Right lobe of liver (tissue), 6 donors: ENCODE data around the gene PPP6R3. TPM values are rescaled to one million over a fixed set of nuclear protein-coding genes. Genes with fewer than 3 reads are reported as not detected.
A peak's percentile ranks its signal among the peaks of the same experiment; 100 is the strongest.

Experiments
- ATAC-seq, 4 donors: fragments of 200-7000 bp; cut with Tn5 transposase; one replicate each; pipeline ENCODE4 v1.9.1; 2020; ENCODE audit warnings: mild to moderate bottlenecking in 4 of 4, moderate library complexity in 4 of 4
- DNase-seq, 3 donors: peaks; one replicate each; pipeline ENCODE4 v3.0.0-alpha.2; 2020
- H3K27ac ChIP-seq, 3 donors: fragments of 200-600 bp; one replicate each; pipeline ENCODE4 v1.8.0; 2022
- H3K27me3 ChIP-seq, 2 donors: fragments of 200-600 bp; one replicate each; pipeline ENCODE4 v1.8.0; 2022
- H3K36me3 ChIP-seq, 4 donors: fragments of 200-600 bp; sonication (generic) in 1 of 4; one replicate each; pipeline versions ENCODE4 v1.5.1 to v1.8.0; 2017 to 2022; ENCODE audit warnings: control low read depth in 1 of 4
- H3K4me1 ChIP-seq, 4 donors: fragments of 200-600 bp; sonication (generic) in 1 of 4; one replicate each; pipeline versions ENCODE4 v1.5.1 to v1.8.0; 2017 to 2022; ENCODE audit warnings: control low read depth in 1 of 4
- H3K4me3 ChIP-seq, 3 donors: fragments of 200-600 bp; one replicate each; pipeline ENCODE4 v1.8.0; 2022
- H3K9me3 ChIP-seq, 4 donors: fragments of 200-600 bp; sonication (generic) in 1 of 4; one replicate each; pipeline versions ENCODE4 v1.5.1 to v1.8.0; 2017 to 2022; ENCODE audit warnings: control low read depth in 1 of 4
- POLR2A ChIP-seq: fragments of 450-650 bp; IDR thresholded peaks from one replicate; pipeline ENCODE4 v1.6.1; 2017; ENCODE audit warnings: antibody characterized with exemption, mild to moderate bottlenecking
- WGBS: methylation state at CpG from one replicate; pipeline ENCODE4 v1.1.6; 2018; ENCODE audit warnings: low coverage, low lambda C conversion rate; ENCODE audit not compliant: insufficient coverage; ENCODE audit errors: missing lambda C conversion rate; 5-methylcytosine and 5-hydroxymethylcytosine counted together
- intact Hi-C, 2 donors: fragments of 100-400 bp; cut with DNase I; formaldehyde crosslinking; loops; one replicate each; pipeline versions ENCODE4 v1.11.2 to v1.14.1; 2022
- total RNA-seq, 6 experiments: library from RNA; depleted of rRNA in 2 of 6; stranded (reverse); fragments of >200 nt in 2 of 6; fragmentation: NEBNext Ultra II Directional in 3 of 6; extraction: Animal tissue kit (Norgen Biotek cat#: 25700) in 3 of 6; gene quantifications; one replicate each; pipeline versions ENCODE4 v1.1.0 to v1.2.4, GENCODE V29; 2016 to 2023
- TF ChIP-seq, protein P1 (sequence below), 4 donors: fragments of 200-600 bp in 3 of 4; fragments of 450-650 bp in 1 of 4; IDR thresholded peaks; one replicate each; pipeline versions ENCODE4 v1.5.1 to v1.8.0; 2016 to 2022; ENCODE audit warnings: antibody characterized with exemption in 4 of 4, mild to moderate bottlenecking in 2 of 4
- donor health status: DM: no; HTN: yes; CAD: no.
- donor health status: DM: no; HTN: no; CAD: no.
- donor health status: DM: no; HTN: no; CAD: no.
- donor health status: DM: no; HTN: yes; CAD: no.
- donor health status: DM: no; HTN: yes; CAD: no.

The PPP6R3 gene
- total RNA-seq, 6 experiments from 2014 or later: 35.8 to 48.3 (median 39.2) TPM

DNA sequence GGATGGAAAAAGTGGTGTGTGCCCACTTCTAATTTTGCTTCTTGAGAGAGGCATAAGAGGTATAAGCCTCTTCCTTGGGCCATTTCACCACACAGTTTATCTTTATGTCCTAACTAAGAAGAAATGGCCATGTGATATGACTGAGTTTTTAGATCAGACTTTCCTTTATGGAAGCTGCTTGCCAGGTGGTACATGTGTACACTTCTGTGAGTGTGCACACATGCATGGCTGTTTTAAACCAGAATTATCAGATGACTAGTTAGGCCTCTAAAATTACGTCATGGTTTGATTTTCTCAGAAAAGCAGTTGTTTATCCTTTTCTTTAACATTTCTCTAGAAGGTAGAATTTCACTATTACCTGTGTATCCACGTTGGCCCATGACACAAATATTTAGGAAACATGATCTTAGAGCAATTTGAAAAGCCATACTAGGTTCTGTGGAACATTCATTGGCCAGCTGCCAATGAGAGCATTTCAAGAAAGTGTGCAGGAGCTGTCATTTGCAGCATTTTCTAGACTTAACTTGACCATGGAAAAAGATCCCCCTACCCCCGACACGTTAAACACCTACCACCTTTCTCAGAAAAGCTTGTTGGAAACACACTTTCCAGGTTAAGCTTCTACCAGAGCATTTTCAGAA lies 114.6 kb downstream of the PPP6R3 start:
- Histone ChIP-seq H3K27me3 (no peaks in the 10 kb centered on the region), H3K4me1 (no peaks in the 10 kb centered on the region), H3K9me3 (no peaks in the 10 kb centered on the region), H3K4me3 (no peak overlapping the region), H3K27ac (no peak overlapping the region), H3K36me3 (peaks cover 0 to 84% (median 33%) of the 10 kb centered on the region in 4 donors)
- ATAC-seq (no peak), DNase-seq (no peak)
- intact Hi-C loops: no loop called here
- 96% methylated on average over 4 of the region's 4 CpGs for WGBS
- TF ChIP-seq, protein P1, sequence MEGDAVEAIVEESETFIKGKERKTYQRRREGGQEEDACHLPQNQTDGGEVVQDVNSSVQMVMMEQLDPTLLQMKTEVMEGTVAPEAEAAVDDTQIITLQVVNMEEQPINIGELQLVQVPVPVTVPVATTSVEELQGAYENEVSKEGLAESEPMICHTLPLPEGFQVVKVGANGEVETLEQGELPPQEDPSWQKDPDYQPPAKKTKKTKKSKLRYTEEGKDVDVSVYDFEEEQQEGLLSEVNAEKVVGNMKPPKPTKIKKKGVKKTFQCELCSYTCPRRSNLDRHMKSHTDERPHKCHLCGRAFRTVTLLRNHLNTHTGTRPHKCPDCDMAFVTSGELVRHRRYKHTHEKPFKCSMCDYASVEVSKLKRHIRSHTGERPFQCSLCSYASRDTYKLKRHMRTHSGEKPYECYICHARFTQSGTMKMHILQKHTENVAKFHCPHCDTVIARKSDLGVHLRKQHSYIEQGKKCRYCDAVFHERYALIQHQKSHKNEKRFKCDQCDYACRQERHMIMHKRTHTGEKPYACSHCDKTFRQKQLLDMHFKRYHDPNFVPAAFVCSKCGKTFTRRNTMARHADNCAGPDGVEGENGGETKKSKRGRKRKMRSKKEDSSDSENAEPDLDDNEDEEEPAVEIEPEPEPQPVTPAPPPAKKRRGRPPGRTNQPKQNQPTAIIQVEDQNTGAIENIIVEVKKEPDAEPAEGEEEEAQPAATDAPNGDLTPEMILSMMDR (IDR thresholded peaks at IDR 0.05): no peak

DNA sequence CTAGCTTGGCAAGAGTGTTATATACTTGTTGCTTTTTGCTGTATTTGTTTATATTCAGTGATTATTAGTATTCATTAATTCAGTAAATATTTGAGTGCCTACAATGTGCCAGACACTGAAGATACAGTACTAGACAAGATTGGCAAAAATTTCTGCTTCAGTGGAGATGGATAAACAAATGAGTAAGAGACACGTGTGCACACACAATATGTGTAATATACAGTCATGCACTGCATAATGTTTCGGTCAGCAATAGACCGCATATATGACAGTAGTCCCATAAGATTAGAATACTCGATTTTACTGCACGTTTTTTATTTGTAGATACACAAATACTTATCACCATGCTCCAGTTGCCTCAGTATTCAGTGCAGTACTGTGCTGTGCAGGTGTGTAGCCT lies 118.9 kb downstream of the PPP6R3 start:
- no peaks in the 10 kb centered on the region for H3K4me1 ChIP-seq
- no peak for DNase-seq
- intact Hi-C loops: no loop called here
- H3K27me3 ChIP-seq: no peaks in the 10 kb centered on the region
- no peak overlapping the region for H3K4me3 ChIP-seq
- no peak for TF ChIP-seq POLR2A
- TF ChIP-seq, protein P1 (IDR thresholded peaks at IDR 0.05): no peak
- ATAC-seq: no peak
- peaks cover 0 to 53% (median 27%) of the 10 kb centered on the region in 4 donors for H3K36me3 ChIP-seq
- no peak overlapping the region for H3K27ac ChIP-seq
- no peaks in the 10 kb centered on the region for H3K9me3 ChIP-seq
- 96% methylated on average over 5 of the region's 5 CpGs for WGBS

DNA sequence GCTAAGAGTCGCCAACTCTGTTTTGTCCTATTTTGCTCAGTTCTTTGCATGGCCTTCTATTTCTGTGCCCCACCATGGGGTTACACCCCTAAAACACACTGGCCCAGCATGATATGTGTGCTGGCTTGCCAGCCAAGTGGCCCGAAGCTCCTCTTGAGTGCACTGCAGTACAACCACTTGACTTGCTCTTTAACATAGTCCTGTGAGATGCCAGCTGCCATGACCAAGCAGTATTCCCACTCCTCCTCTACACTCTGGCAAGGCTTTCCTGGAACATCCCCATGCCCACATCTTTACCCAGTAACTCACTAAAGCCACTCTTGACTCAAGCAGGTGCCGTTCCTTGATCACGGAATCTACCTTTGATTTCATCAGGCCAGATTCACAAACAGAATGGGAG lies 120.9 kb downstream of the PPP6R3 start:
- peak in 1 of 4 donors; percentile 7 for ATAC-seq
- intact Hi-C loops: no loop called here
- H3K9me3 ChIP-seq: no peaks in the 10 kb centered on the region
- no peaks in the 10 kb centered on the region for H3K4me1 ChIP-seq
- no peak for DNase-seq
- H3K36me3 ChIP-seq: peaks cover 0 to 57% (median 27%) of the 10 kb centered on the region in 4 donors
- TF ChIP-seq POLR2A: no peak
- TF ChIP-seq, protein P1 (IDR thresholded peaks at IDR 0.05): no peak
- no peak overlapping the region for H3K4me3 ChIP-seq
- 89% methylated on average over 4 of the region's 4 CpGs for WGBS
- no peaks in the 10 kb centered on the region for H3K27me3 ChIP-seq
- H3K27ac ChIP-seq: no peak overlapping the region

DNA sequence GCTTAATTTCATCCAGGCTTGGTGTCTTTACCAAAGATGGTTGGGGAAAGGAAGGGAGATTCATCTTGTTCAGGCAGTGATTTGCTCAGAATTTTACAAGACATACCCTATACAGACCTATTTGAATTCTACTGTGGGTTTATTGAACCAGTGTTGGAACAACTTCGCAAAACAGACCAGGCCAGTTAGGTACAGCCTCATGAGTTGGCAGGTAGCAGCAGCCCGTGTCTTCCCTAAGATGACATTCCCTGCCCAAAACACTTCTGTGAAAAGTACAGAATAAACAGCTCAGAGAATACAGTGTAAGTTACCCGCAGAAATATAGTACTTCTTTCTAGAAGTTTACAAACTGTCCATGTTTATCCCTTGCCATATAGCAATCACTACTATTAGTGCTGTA lies 121.3 kb downstream of the PPP6R3 start:
- Histone ChIP-seq H3K4me3 (no peak overlapping the region), H3K27me3 (no peaks in the 10 kb centered on the region), H3K4me1 (no peaks in the 10 kb centered on the region), H3K9me3 (no peaks in the 10 kb centered on the region), H3K36me3 (peaks cover 0 to 56% (median 27%) of the 10 kb centered on the region in 4 donors), H3K27ac (no peak overlapping the region)
- ATAC-seq (no peak), DNase-seq (no peak)
- intact Hi-C loops: no loop called here
- no peak for TF ChIP-seq POLR2A
- TF ChIP-seq, protein P1 (IDR thresholded peaks at IDR 0.05): no peak
- WGBS: 94% methylated on average over 2 of the region's 3 CpGs
